HG02938 (cell line): ENCODE data around the gene RHOXF2B.
"Not testable (repeated sequence)": the region's sequence is repeated elsewhere in the genome, so short reads cannot be mapped to it uniquely, and the experiment has no call there.

Source experiments
- ATAC-seq: cut with Tn5 transposase; IDR thresholded peaks from one replicate; pipeline ENCODE4 v1.9.1; 2021; ENCODE audit warnings: mild to moderate bottlenecking, moderate library complexity; ENCODE audit not compliant: unreplicated experiment

RHOXF2B gene

GRCh38 chrX:120077590-120077989 is at the start of gene RHOXF2B:
Gene RHOXF2B (minus strand): TSS chrX:120077690. CDS start chrX:120077552, 138 bp downstream.
- ATAC-seq = not testable (repeated sequence)

DNA sequence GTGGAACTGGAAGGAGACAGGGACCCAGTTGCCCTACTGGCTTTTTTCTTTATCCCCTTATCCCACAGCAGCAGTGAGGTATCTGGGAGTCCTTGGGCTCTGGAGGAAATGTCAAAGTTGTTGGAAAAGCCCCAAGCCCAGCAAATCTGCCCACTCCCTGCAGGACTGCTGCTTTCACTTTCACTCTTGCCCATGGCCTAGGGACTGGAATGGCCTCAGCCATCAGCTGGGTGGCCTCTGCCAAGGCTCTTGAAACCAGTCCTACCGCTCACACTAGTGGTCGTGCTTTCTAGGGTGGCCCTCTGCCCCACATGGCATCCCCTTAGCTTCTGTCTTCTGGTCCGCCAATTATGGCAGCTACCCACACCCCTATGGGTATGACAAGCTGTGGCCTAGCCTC is 48.0 kb upstream of the RHOXF2B start:
- ATAC-seq = no peak

DNA sequence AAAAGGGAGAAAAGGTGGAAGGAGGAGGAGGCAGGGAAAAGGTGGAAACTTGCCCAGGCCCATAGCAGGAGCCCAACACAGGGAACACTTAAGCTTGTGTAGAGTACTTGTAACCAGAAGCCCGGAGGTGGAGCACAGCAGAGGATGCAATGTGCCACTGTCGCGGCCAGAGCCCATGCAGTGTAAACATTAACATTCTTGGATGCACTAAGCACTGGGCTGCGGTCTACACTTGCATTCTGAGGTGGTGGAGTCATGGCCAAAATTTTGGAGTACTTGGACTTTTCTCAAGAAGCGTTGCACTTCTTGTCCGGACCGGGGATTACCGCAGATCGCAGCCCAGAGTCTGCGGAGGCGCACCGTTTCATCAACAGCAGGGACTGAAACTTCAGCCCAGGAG is 42.7 kb upstream of the RHOXF2B start:
- no peak for ATAC-seq

DNA sequence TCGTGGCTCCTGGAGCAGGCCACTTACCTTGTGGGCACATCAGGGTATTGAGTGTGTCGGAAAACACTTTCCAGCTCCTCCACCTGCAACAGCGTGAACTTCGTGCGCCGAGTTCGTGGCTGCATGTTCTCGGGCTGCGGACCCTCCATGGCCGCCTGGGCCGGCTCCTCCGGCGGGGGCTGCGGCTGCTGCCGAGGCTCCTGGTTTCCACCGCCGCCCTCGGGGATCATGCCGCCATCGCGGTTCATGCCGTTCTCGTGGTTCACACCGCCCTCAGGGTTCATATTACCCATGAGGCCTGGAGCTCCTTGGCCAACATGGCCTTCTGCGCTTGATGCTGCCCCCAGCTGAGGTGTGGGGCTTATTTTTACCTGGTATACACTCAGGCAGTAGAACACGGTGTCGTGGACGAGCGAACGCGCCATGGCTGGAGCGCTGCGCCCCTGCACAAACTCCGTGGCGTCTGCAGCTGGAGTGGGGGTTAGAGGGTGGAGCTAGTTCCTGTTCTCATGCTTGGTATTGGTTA is 38.0 kb upstream of the RHOXF2B start, which contains the start of gene RHOXF1:
Gene RHOXF1 (minus strand): TSS at position 476 of the 526 bp plus-strand sequence. CDS start 51 bp downstream, at position 425.
- no peak for ATAC-seq

- no peak for ATAC-seq
Measured at GRCh38 chrX:120111611-120112010, 34.1 kb upstream of the RHOXF2B start.

- ATAC-seq = no peak
Measured at GRCh38 chrX:120109378-120109777, 31.9 kb upstream of the RHOXF2B start.

DNA sequence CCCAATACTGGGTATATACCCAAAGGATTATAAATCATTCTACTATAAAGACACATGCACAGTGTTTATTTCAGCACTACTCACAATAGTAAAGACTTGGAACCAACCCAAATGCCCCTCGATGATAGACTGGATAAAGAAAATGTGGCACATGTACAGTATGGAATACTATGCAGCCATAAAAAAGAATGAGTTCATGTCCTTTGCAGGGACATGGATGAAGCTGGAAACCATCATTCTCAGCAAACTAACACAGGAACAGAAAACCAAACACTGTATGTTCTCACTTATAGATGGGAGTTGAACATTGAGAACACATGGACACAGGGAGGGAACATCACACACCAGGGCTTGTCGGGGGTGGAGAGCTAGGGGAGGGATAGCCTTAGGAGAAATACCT is 27.2 kb upstream of the RHOXF2B start:
- not testable (repeated sequence) for ATAC-seq

- ATAC-seq = not testable (repeated sequence)
Measured at GRCh38 chrX:120101057-120101456, 23.6 kb upstream of the RHOXF2B start.

DNA sequence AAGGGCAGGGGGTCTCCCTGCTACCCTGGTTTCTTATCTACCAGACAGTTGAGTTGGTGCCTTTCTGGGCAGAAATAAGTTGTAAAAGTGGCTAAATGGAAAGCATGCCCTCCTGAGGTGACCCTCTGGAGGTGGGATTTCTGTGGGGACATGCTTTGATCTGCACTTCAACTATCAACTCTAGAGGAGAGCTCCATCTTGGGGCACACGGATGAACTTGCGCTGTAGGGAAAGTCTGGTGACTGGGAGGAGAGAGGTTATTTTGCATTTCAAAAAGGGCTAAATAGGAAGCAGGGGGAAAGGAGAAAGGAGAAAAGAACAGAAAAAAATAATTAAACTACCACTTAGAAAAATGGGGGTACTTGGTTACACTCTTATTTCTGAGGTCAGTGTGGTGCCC is 12.7 kb upstream of the RHOXF2B start:
- no peak for ATAC-seq

DNA sequence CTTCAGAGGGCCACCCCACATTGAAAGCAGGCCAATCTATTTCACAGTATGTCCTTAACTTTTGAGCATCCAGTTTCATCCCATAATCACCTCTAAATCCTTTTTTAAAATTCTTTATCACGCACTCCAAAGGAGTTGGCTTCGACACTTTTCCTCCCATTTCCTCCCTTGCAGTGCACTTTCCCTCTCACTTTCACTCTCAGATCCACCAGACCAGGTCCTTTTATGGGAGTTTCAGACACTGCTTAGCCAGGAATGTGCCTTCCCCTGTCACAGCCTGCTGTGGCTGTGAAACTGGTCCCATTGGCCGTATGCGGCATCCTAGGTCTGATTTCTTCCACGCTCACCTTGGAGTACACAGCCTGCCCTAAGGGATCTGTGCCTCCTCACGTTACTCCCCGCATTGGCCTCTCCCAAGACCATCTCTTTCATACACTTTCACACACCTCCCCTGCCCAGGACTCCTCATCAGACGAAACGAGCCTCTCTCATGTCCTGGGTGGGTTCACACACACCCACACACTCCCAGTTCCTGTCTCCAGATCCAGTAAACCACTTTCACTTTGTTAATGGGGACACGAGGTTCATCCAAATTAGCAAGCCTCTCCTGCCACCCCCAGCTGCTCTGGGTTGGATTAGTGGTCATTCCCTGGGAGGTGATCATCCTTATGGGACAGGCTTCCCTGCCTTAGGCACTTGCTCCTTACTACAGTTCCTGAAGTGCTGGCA is 10.0 kb upstream of the RHOXF2B start:
- no peak for ATAC-seq

GRCh38 chrX:120085553-120086185 is 8.2 kb upstream of the RHOXF2B start:
- not testable (repeated sequence) for ATAC-seq

DNA sequence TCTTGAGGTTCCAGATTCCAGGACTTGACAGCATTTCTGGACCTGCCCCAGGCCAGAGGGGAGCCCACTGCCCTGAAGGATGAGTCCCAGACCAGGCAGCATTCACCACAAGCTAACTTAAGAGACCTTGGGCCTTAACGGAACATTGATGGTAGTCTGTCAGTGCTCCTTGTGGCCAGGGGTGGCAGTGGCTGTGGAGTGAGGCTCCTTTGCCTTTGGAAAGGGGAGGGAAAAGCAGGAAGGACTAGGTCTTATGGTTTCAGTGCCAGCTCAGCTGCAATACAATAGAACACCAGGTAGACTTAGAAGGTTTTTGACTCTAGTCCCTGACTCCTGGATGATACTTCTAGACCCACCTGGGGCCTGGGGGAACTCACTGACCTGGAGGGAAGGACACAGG is 11.3 kb downstream of the RHOXF2B start:
- ATAC-seq = not testable (repeated sequence)

DNA sequence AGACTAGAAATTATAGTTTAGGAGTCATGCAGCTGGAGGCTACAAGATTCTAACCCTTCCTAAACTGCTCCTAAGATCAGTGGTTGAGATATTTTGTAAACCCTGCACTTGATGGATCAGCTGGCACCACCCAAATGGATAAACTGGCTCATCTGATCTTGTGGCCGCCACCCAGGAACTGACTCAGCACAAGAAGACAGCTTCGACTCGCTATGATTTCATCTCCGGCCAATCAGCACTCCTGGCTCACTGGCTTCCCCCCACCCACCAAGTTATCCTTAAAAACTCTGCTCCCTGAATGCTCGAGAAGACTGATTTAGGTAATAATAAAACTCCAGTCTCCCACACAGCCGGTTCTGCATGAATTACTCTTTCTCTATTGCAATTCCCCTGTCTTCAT is 34.8 kb downstream of the RHOXF2B start:
- not testable (repeated sequence) for ATAC-seq

DNA sequence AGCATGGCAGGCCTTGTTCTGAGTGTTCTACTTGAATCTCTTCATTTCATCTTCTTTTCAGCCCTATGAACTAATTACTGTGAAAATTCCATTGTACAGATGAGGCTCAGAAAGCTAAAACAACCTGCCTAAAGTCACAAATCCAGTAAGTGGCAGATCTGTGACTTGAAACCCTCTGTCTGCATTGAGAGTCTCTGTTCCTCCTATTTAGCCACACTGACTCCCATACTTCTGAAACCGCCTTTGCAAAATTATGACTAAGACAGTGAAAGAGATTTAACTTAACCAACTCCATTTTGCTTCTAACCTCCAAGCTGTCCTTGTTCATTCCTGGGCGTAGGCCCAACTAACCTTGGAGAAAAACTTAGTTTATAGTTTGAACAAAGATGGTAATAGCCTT is 35.2 kb downstream of the RHOXF2B start:
- peak; percentile 78 for ATAC-seq

- not testable (repeated sequence) for ATAC-seq
Measured at GRCh38 chrX:120040176-120040575, 37.3 kb downstream of the RHOXF2B start.

- not testable (repeated sequence) for ATAC-seq
Measured at GRCh38 chrX:120039087-120039733, 38.3 kb downstream of the RHOXF2B start.

- no peak for ATAC-seq
Measured at GRCh38 chrX:120036704-120037103, 40.8 kb downstream of the RHOXF2B start.

GRCh38 chrX:120035522-120036309 is 41.8 kb downstream of the RHOXF2B start:
- ATAC-seq = peak; percentile 76

DNA sequence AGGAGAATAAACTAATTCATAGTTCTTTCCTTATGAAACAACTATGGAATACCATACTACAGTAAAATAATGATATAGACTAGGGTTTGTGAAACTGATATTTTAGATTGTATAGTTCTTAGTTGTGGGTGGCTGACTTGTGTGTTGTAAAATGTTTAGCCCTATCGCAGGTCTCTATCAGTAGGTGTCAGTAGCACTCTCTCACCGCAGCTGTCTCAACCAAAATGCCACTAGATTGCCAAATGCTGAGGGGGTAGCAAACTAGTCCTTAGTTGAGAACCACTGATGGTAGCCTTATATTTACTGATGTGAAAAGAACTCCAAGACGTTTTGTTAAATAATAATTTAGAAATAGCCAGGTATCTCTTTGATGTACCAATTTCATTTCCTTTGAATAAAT is 48.1 kb downstream of the RHOXF2B start:
- ATAC-seq = no peak

DNA sequence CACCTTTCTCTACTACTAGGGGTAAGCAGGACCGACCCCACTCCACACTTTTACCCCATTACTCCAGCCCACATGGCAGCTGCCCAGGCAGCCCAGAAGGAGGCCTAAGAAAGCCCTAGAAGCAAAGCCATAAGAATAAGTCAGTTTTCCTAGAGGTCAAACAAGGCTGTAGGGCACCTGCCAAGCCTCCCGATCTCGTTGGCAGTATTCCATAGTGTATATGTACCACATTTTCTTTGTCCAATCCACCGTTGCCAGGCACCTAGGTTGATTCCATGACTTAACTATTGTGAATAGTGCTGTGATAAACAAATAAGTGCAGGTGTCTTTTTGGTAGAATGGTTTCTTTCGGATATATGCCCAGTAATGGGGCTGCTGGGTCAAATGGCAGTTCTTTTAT is 54.2 kb downstream of the RHOXF2B start:
- no peak for ATAC-seq

- ATAC-seq = no peak
Measured at GRCh38 chrX:120022763-120023162, 54.7 kb downstream of the RHOXF2B start.
